GM23248 (cell line): ENCODE measurements around the gene FBXO48.

Experiments
- EZH2 ChIP-seq: fragments of 200-600 bp; sonication (generic); IDR thresholded peaks from 2 replicates; pipeline ENCODE4 v1.6.1; 2018; ENCODE audit warnings: antibody characterized with exemption, mild to moderate bottlenecking; ENCODE audit not compliant: insufficient read depth, poor library complexity, severe bottlenecking
- EZH2phosphoT487 ChIP-seq: fragments of 200-600 bp; sonication (generic); IDR thresholded peaks from 2 replicates; pipeline ENCODE4 v1.6.1; 2018; ENCODE audit warnings: antibody characterized with exemption, moderate library complexity, mild to moderate bottlenecking, low read depth; ENCODE audit not compliant: insufficient read depth

DNA sequence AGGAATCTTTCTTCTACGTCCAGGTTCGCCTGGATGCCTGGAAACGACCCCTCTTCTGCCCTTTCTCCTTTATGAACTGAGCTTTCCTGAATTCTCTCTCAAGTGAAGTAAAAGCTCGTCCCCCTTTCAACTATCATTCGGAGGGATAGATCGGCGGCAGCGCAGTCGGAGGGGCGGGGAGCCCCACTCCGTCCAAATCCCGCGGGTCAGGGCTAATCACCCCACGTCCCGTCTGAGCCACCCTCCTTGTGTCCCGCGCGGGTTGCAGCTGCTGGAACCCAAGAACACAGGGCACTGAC lies 367 bp downstream of the FBXO48 start:
- TF ChIP-seq EZH2phosphoT487 (no peak), EZH2 (no peak)
